GM21529 (cell line): ENCODE data around the gene PIWIL4.
"Not testable (repeated sequence)": the region's sequence is repeated elsewhere in the genome, so short reads cannot be mapped to it uniquely, and the experiment has no call there.

ENCODE experiments used
- ATAC-seq: cut with Tn5 transposase; IDR thresholded peaks from one replicate; pipeline ENCODE4 v1.9.1; 2021; ENCODE audit not compliant: unreplicated experiment

Gene PIWIL4

DNA sequence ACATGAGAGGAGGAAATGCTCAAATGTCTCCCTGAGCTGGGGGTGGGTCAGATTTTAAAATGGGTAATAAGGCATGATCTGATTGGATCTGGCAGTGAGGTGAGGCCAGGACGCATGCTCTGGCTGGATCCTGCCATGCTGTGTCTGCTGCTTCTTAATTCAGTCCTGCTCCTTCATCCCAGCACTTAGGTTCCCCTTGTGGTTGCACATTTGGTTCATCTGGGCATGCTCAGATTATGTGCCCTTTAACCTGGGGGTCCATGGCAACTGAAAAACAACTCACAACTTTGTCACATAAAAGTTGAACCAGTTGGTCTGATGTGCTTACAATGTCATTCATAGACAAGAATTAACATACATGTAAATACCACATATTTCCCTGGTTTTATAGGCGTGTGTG lies 67.9 kb downstream of the PIWIL4 start:
- no peak for ATAC-seq

DNA sequence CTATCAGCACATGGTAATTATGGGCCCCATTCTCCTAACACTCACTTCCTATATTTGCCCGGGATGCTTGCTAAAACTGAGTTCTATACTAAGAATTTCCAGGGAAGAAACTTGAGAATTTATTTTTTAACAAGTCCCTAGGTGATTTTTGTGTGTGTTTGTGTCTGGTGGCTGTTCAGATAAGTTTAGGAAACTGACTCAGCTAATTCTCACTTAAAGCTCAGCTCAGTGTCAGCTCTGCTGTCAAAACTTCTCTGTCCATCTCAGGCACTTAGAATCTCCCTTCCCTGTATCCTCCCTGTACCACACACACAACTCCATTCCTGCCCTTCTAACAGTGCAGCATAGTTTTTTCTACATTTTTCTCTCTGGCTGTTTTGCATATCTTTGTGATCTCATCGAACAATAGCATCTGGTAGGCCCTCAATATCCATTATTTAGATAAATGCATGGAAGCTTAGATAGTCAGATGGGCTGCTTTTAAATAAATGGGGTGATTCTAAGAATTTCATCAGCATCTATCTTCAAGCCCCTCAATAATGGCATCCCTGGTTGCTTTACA lies 69.3 kb downstream of the PIWIL4 start:
- ATAC-seq, result no peak

DNA sequence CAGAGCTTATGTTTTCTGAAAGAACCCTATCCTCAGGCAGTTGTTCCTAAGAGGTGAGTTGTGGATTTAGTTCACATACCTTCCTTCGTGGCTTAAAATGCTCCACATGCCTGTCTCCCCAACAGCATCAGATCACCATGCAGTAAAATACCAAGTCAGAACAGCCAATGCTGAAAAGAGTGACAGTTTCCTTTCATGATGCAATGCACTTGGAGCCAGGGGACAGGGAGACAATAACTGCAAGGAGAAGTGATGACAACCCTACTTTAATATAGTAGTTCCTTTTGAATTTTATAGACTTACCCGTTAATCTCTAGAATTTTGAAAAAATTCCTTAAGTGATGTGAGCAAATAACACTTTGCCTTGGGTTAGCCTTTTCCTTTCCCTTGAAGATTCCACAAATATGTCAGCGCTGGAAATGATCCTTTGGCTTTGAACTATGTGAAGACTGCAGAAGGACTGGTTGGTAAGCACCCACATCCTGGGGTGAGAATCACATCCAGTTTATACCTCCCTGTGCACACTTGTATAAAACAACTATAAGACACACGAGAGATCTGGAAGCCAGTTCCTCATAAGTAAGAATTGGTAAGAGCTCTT lies 71.2 kb downstream of the PIWIL4 start:
- no peak for ATAC-seq

DNA sequence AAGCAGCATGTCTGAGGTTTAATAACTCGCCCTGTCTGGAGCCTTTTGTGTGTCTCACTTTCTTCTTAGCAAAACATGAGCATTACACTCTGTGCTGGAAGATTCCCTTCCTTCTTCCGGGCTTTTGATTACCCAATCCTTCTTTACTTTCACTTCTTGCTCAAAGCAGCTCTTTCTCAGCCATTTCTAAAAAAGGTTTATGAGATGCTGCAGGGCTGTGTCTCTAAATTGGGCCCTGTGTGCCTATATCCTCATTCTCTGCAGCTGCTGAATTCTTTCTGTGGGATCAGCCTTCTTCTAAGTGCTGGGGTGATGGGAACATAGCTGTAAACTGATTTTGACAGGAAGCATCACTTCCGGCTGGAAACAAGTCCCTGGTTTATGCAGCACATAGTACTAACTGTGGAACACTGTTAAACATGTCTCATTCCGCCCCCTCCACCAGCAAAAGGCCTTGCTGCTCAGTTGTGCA lies 71.8 kb downstream of the PIWIL4 start:
- no peak for ATAC-seq

DNA sequence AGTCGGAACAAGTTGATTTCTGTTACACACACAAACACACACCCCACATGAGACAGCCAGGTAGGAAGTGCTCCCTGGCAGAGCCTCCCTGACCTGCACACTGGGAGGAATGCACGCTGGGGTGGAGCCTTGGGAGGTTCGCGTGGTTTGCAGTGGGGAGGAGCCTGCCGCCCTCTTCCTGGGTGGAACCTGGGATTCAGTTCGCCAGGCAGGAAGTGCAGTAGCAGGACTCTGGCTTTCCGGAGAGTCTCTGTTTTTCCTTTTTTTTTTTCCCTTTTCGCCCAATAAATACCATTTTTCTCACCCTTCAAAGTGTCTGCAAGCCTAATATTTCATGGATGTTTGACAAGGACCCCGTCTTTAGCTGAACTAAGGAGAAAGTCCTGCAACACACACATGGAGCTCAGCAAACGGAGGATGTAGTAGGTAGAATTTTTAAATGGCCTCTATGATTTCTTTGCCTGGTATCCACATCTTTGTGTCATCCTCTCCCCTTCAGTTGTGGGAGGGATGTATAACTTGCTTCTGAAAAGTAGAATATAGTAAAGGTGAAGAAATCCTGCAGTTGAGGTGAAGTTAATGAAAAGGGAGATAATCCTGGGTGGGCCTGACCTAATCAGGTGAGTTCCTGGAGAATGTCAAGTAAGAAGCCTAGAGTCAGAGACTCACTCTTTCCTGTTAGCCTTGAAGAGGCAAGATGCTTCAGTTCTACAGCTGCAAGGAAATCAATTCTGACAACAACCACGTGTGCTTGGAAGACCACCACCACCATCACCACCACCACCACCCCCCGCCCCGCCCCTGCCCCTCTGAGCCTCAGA lies 72.9 kb downstream of the PIWIL4 start:
- ATAC-seq, result no peak

DNA sequence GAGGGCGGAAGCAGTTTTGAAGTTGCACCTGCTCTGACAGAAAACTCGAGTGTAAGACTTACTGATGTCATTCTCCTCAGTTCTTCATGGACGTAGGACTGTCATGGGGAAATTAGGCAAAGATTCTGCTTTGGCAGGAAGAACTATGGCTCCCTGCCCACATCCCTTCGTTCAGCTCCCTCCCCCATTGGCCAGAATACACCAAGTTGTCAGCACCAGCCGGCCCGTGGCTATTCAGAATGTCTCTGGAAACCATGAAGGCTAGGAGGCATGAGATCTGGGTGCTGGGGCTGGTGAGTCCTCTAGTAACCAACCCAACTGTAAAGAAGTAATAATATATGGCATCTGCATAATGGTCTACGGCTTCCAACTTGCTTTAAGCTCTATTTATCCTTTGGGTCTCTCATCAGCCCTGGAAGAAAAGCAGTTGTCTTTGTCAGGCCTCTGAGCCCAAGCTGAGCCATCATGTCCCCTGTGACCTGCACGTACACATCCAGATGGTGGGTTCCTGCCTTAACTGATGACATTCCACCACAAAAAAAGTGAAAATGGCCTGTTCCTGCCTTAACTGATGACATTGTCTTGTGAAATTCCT lies 74.1 kb downstream of the PIWIL4 start:
- ATAC-seq, result no peak

DNA sequence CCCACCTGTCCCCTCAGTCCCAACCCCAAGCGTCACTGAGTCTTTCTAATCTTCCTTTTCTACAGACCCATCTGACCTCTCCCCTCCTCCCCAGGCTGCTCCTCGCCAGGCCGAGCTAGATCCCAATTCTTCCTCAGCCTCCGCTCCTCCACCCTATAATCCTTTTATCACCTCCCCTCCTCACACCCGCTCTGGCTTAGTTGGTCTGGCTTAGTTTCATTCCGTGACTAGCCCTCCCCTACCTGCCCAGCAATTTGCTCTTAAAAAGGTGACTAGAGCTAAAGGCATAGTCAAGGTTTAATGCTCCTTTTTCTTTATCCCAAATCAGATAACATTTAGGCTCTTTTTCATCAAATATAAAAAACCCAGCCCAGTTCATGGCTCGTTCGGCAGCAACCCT lies 76.0 kb downstream of the PIWIL4 start:
- not testable (repeated sequence) for ATAC-seq

DNA sequence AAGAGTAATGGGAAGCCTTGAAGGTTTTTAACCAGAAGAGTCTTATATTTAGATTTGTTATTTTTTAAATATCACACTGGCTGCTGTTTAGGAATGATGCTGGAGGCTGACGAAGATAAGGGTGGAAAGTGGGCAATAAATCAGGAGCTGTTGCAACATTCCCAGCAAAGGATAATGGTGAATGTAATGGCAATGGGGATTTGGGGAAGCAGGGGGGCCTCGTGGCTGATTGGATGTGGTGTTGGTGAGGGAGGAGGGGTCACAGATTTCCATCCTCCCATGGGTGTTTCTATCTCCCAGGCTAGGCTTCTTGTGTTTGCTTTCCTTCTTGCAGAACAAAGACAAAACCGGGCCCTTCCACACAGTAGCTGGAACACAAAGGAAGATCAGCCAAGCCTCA lies 80.8 kb downstream of the PIWIL4 start:
- ATAC-seq, result no peak

DNA sequence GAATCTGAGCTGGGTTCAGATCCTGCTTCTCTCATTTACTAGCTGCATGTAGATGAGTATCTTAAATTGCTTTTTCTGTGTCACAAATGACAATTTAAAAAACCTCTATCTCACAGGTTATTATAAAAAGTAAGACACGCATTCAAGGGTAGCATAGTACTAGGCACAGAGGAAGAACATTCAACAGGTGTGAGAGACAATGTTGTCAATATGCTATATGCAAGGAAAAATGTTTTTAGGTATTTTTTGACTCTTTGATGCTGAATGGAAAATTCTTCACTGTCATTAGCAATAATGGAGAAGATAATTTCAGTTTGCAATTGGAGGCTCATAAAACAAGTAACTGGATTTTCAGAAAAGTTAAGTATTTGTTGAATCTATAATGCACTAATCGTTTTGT lies 81.6 kb downstream of the PIWIL4 start:
- no peak for ATAC-seq

DNA sequence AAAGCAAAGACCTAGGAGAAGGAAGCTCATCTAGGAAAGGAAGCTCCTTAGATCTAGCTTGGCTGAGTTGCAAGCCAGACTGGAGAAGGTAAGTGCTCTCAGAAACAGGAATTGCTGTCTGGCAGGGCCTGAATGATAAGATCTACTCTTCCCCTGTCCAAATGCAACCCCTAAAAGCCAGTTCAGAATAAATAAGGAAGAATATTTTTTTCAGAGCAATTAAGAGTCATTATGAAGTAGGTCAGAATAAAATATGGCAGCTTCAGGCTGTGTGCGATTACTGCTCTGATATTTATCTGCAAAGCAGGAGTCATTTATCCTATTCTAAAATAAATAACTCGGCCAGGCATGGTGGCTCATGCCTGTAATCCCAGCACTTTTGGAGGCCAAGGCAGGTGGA lies 82.1 kb downstream of the PIWIL4 start:
- ATAC-seq, result no peak

DNA sequence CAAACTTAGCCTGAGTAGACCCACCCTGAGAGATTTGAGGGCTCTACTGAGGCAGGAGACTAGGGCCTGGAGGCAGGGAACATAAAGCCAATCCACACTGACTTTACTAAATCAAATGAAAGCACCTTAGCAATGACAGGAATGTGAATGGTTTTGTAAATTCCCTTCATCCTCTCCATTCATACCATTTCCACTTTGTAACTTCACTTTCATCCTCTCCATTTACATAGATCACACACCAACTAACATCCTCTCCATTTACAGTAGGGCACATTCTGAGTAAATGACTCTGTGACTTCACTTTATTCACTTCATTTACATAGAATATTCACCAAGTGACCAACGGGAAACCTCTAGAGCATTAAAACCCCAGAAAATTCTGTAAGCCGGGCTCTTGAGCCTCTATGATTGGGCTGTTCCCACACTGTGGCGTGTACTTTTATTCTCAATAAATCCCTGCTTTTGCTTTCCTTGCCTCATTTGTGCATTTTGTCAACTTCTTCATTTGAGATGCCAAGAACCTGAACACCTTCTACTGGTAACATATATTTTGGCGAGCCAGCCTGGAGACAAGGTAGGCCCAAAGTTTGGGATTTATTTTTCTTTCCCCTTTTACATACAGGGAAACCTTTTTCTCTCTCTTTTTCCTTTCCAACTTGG lies 82.9 kb downstream of the PIWIL4 start:
- no peak for ATAC-seq

DNA sequence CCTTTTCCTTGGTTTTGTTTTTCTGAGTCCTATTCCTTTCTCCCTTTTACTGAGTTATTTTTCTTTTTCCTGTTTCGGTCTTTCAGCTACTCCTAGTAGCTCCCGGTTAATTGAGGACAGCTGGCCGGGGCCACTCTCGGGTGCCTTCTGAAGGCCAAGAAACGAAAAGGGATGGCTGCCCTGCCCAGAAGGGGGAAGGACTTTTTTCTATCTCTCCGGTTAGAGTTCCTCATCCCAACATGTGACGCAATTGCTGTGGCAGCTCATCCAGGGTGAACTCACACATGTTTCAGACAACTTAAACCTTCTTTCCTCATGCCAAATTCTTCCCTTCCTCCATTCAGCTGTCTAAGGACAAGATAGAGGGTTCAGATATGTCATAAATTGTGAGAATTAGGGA lies 83.6 kb downstream of the PIWIL4 start:
- ATAC-seq, result no peak

DNA sequence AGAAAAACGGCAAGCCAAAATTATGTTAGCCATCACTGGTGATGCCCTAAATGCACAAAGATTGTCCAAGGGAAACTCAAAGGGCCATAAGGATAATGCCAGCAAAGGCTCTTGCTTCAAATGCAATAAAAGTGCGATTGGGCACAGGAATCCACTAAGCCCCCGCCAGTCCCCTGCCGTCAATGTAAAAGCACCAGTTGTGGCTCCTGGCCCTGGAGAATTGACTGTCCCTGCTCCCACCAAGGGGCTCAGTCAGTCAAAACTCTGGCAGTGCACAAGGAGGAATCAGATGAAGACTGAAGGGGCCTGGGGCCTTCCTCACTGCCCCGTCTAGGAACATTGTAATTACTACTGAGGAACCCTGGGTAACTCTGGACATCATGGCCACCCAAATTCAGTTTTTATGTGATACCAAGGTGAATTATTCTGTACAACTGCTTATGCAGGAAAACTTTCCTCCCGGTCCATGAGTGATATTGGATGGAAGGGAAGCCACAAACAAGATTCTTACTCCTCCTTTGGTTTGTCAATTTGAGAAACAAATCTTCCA lies 85.6 kb downstream of the PIWIL4 start:
- no peak for ATAC-seq

DNA sequence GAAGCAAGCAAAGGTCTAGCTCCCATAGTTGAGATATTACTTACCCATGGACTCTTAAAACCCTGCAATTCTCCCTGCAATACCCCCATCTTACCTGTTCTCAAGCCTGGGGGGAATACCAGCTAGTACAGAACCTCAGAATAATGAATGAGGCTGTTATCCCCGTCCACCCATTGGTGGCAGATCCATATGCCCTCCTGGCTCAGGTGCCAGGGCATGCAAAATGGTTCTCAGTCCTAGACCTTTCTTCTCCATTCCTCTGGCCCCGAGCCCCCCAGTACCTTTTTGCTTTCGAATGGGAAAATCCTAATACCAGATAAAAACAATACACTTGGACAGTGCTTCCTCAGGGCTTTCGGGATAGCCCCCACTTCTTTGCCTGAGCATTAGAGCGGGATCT lies 86.4 kb downstream of the PIWIL4 start:
- no peak for ATAC-seq

DNA sequence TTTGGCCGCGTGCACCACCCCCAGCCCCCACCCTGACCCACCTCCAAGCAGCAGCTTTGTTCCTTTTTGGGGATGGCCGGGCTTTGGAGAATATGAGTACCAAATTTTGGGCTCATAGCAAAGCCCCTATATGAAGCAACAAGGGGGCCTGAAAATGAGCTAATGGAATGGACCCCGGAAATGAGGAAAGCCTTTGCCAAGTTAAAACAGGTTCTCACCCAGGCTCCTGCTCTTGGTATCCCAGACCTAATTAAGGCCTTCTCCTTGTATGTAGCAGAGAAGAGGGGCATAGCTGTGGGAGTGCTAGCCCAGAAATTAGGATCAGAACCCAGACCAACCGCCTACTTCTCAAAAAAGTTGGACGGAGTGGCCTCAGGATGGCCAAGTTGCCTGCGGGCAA lies 87.0 kb downstream of the PIWIL4 start:
- ATAC-seq, result no peak

DNA sequence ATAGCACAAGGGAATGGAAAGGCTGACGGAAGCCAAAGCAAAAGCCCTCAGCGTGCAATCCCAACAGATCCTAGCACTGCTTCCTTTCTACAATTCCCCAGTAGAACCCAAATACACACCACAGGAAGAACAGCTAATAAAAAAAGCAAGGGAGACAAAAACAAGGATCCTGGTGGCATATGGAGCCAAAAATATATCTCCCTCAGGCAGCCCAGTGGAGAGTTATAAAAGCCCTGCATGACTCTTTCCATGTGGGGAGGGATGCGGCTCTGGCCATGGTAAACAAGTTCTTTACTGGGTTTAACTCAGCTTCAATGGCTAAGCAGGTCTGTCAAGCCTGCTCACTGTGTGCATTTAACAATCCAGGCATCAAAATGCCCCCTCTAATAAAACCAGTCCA lies 88.1 kb downstream of the PIWIL4 start:
- ATAC-seq, result no peak

DNA sequence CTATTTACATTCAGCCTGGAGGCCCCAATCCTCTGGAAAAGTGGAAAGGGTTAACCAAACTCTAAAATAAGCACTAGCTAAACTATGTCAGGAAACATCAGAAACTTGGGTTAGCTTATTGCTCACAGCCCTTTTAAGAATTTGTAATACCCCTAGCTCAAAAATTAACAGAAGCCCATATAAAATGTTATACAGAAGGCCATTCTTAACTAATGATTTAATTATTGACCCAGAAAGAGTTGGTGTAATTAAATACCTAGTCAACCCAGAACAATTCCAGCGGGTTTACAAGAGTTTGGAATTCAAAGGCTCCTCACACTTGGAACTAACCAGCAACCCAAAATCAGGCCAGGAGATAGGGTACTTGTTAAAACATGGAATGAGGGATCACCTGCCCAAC lies 88.8 kb downstream of the PIWIL4 start:
- ATAC-seq, result no peak

DNA sequence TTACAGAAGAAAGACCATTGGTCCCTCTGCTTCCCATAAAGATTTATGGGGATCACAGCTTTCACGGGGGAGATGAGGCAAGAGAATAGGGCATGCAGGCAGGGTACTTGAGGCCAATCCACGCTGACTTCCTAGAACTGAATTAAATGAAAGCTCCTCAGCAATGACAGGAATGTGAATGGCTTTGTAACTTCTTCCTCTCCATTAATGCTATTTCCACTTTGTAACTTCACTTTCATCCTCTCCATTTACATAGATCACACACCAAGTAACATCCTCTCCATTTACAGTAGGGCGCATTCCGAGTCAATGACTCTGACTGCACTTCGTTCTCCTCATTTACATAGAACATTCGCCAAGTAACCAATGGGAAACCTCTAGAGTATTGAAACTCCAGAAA lies 89.8 kb downstream of the PIWIL4 start:
- ATAC-seq, result no peak

DNA sequence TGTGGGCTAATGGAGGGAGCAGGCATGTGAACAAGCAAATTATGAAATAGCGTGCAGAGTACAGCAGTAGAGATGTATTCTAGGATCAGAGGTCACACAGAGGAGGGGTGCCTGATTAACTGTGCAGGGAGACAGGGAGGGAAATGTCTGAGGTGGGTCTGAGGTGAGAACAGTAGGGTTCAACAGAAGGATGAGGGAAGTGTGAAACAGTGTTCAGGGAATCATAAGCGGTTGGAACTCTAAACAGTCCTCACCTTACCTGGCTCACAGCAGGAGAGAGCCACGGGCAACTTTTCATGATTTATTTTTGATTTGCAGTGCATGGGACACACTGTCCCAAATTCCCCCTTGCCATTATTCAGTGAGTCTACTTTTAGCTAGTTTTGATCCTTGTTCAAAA lies 90.5 kb downstream of the PIWIL4 start:
- no peak for ATAC-seq

DNA sequence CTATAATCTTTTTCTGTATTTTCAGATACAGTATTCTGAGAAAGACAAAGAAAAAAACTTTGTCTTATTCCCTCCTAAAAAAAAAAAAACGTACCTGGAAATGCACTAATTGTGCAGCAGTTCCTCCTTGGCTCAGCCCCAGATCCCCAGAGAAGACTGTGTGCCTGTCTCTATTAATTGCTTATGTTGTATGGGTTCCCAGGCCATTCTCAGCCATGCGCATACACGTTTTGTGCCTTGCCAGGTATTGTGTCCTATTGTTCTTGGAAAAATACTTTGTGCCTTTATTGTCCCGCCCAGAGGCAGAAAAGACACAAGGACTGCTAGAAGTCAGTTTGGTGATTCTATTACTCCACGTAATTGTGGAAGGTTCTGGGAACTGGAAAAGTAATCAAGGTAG lies 91.2 kb downstream of the PIWIL4 start:
- no peak for ATAC-seq

DNA sequence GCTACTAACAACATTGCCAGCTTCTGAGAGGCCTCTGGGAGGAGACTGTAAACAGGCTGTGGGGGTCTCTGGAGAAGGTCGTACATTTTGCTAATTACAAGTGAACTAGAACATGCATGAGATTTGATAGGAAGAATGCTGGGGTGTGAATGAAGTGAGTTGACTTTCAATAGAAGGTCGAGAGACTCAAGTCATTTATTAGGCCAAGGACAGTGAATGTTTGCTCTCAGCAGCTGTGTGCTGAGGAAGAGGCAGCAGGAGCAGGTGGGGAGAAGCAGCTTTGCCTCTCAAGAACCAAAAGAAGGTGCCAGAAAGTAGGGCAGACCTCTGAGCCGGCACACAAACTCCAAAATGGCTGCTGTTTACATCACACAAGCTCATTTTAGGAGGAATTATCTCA lies 91.7 kb downstream of the PIWIL4 start:
- ATAC-seq, result no peak
